Urinary bladder (tissue), 4 donors: ENCODE data around the gene ZNF827. TPM values are rescaled to one million over a fixed set of nuclear protein-coding genes. Genes with fewer than 3 reads are reported as not detected.

Experiments used
- DNase-seq: peaks from one replicate; pipeline ENCODE4 v3.0.0-alpha.2; 2015; ENCODE audit errors: extremely low spot score
- H3K27ac ChIP-seq: one replicate; pipeline ENCODE4 v1.5.1; 2013; ENCODE audit warnings: low read depth, mild to moderate bottlenecking, moderate library complexity
- H3K36me3 ChIP-seq: one replicate; pipeline ENCODE4 v1.6.1; 2013; ENCODE audit warnings: mild to moderate bottlenecking, moderate library complexity; ENCODE audit not compliant: insufficient read depth
- H3K4me1 ChIP-seq: one replicate; pipeline ENCODE4 v1.6.1; 2013; ENCODE audit warnings: mild to moderate bottlenecking, moderate library complexity; ENCODE audit not compliant: insufficient read depth
- H3K4me3 ChIP-seq: one replicate; pipeline ENCODE4 v1.5.1; 2013; ENCODE audit warnings: low read depth, low read length
- WGBS: extraction: QIAGEN DNeasy Blood & Tissue Kit; methylation state at CpG from one replicate; pipeline ENCODE4 v1.1.7; 2013; 5-methylcytosine and 5-hydroxymethylcytosine counted together
- polyA plus RNA-seq: library from polyadenylated mRNA; stranded (reverse); fragments of 200-250 nt; gene quantifications from one replicate; pipeline ENCODE4 v1.2.3, GENCODE V29; 2013
- total RNA-seq: library from RNA; depleted of rRNA; stranded (reverse); fragments of >200 nt; gene quantifications from one replicate; pipeline ENCODE4 v1.2.3, GENCODE V29; 2014
- donor health status: healthy with polysubstance abuse.
- donor health status: healthy.

ZNF827 gene
- total and polyA plus RNA-seq, 2 donors: 13.0 to 20.2 TPM

DNA sequence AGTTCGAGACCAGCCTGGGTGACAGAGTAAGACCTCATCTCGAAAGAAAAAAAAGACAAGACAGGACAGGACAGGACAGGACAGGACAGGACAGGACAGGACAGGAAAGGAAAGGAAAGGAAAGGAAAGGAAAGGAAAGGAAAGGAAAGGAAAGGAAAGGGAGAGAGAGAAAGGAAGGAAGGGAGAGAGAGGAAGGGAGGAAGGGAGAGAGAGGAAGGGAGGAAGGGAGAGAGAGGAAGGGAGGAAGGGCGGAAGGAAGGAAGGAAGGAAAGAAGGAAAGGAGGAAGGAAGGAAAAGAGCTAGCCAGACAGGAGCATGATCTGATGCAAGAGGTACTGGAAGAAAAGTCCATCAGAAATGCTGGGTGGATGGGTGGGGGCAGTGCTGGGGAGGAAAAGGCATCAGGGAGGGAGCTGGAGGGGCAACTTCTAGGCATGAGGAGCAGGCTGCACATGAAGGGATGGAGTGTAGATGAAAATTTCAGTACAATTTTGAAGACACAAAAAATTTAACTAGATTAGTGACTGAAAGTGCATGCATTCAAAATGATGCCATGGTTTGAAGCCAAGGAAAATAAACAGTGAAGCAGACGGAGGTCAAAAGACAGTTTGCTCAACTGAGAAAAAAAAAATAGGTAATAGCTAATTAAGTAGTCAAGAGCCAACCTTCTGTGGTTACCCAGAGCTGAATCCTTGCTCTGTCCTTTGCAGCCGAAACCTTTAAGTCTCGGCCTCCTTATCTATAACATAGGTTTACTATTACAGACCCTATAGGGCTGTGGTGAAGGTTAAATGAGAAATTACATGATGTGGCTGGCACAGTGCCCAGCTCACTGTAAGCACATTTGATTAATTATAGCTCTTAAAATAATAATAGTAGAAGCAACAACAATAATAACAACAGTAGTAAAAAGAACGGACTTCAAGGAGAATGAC is 59.9 kb downstream of the ZNF827 start:
- DNase-seq: no peak
- Histone ChIP-seq H3K4me3 (no peak overlapping the region), H3K4me1 (no peaks in the 10 kb centered on the region), H3K36me3 (no peaks in the 10 kb centered on the region), H3K27ac (no peak overlapping the region)
- 74% methylated on average over 7 of the region's 7 CpGs for WGBS

DNA sequence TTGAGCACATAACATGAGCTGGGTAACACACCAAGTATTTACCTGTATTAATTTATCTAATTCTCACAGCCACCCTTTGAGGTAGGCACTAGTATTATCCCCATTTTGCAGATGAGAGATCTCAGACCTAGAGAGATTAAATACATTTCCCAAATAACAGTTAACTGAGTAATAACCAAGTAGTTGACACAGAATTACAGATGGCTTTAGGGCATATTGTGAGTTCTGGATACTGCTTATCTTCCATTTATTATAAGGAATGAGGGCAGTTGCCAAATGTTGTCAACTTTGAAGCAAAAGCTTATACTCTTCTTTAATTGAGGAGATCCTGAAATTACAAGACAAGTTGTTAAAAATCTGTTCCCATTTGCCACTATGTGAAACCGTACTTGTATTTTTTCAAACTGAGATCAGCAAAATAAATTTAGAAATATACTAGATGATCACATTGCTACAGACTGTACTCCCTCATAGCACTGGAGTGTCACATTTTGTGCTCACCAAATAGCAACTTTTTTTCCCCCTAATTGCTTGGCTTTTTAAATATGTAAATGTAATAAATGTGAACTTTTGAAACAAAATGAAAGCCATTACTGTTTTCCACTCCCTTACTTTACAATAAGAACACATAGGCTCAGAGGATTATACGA is 62.0 kb downstream of the ZNF827 start:
- WGBS: 84% methylated on average over 2 of the region's 2 CpGs
- H3K4me1 ChIP-seq: no peaks in the 10 kb centered on the region
- no peaks in the 10 kb centered on the region for H3K36me3 ChIP-seq
- no peak for DNase-seq
- no peak overlapping the region for H3K4me3 ChIP-seq
- no peak overlapping the region for H3K27ac ChIP-seq

DNA sequence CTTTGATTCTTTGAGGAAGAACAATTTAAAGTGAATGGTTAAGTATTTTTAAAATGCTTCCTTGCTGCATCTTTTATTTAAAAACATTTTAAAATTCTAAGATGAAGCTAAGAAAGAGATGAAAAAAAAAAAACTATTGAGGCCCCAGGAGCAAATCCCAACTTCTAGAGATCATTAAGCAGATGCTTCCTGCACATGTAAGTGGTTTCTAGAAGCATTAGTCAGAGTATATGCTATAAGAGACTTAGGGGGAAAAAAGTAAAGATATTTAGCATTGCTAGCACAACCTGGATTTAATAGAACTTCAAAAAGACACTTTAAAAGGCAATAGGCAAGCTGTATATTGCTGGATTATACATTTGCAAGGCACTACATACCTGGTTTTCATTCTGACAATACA is 64.7 kb downstream of the ZNF827 start:
- Histone ChIP-seq H3K36me3 (no peaks in the 10 kb centered on the region), H3K27ac (no peak overlapping the region), H3K4me3 (no peak overlapping the region), H3K4me1 (no peaks in the 10 kb centered on the region)
- DNase-seq: no peak

DNA sequence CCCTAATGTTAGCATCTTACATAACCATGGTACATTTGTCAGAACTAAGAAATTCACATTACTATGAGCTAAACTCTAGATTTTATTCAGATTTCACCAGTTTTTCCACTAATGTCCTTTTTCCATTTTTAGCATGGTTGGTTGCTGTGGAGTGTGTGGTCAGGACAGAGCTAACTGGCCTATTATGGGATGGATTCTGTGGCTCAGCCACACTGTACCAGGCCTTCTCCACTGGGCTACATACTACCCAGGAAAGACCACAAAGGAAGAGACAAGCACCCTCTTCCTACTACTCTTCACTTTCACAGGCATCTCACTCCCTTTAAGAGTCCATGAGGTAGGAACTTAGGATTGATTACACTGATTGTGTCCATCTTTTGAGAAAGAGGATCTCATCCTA is 67.4 kb downstream of the ZNF827 start:
- Histone ChIP-seq H3K27ac (no peak overlapping the region), H3K36me3 (no peaks in the 10 kb centered on the region), H3K4me1 (no peaks in the 10 kb centered on the region), H3K4me3 (no peak overlapping the region)
- DNase-seq: no peak

DNA sequence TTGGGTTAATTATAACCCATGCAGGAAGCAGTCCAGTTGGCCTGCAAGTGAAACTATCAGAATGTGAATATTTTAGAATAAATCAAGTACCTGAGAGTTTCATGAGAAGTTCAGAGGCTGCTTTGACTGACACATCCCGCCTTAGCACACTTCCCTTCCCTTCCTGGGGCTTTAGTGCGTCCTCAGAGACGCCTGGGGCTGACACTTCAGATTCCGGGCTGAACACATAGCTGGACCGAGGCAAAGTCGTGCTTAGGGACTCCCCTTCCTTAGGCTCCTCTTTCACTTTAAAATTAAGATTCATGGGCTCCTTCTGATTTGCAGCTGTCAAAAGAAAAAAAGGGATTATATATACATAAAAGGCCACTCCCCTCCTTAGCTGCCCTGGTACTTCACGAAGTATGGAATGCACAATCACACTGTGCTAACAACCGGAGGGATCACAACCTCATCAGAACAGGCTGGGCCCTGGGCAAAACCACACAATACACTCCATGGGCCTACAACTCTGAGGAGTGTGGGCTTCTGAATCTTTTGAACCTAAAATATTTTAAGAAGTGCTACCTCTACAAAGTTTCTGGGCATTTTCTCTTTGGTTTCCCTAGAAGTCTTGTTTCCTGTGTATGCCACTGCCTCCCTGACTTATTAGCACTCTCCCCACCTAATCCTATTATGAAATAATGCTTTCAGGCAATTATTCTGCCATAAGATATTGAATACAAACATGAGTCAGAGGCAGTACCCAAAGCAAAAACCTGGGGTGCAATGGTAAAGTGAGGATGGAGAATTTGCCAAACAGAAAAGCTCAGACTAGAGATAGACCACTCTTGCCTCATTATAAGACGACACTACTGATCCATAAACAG is 68.2 kb downstream of the ZNF827 start:
- WGBS: 82% methylated on average over 9 of the region's 9 CpGs
- no peak overlapping the region for H3K27ac ChIP-seq
- no peaks in the 10 kb centered on the region for H3K36me3 ChIP-seq
- H3K4me1 ChIP-seq: no peaks in the 10 kb centered on the region
- H3K4me3 ChIP-seq: no peak overlapping the region
- DNase-seq: no peak

DNA sequence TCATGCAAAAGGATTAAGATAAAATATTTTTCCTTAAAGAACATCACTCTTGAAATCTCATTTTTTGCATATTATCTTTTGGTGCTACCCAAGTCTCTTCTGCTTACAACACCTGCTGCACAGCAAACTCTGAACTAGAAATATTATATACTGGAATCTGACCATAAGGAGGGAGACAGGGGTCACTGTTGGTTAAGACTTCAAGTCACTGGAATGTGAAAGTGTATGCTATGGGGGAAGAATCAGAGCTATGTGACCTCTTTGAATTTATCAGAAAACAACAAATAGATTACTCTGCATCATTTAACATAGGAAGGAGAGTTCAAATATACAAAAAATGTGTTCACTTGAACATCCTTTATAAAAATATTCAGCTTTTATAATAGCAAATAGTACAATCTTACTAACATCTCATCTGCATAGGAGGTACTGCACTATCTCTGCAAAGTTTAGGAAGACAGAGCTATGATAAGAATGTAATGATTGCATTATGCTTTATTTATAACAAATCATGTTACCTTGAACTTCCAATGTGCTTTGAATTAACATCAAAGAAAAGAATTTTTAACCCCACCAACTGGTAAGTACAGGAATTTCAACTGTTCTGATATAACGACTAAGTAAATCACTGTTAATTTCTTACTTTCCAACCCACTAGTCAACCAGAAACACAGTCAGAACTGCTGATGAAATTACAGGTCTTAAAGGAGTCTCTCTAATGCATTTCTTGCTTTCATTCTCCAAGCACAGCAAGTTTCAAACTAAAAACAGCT is 69.8 kb downstream of the ZNF827 start:
- WGBS: 28% methylated on average over 1 of the region's 1 CpG
- Histone ChIP-seq H3K4me1 (no peaks in the 10 kb centered on the region), H3K27ac (no peak overlapping the region), H3K4me3 (no peak overlapping the region), H3K36me3 (no peaks in the 10 kb centered on the region)
- no peak for DNase-seq

DNA sequence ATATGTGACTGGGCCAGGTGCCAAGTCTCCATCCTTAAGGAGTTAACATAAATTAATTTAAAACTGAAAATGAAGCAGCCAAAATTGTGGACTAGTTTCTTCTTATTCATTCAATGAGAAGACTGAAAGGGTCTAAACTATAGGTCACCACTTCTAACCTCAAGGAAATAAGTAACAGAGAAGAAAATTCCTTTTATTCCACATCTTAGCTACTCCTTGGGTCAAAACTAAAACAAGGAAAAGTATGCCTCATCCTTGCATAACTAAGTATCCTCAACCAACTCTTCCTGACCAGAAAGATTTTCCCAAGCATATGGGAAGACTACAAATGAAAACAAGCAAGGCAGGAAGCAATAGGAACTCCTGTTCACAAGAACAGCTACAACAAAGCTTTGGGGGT is 71.2 kb downstream of the ZNF827 start:
- Histone ChIP-seq H3K36me3 (no peaks in the 10 kb centered on the region), H3K4me3 (no peak overlapping the region), H3K27ac (no peak overlapping the region), H3K4me1 (no peaks in the 10 kb centered on the region)
- DNase-seq: no peak

DNA sequence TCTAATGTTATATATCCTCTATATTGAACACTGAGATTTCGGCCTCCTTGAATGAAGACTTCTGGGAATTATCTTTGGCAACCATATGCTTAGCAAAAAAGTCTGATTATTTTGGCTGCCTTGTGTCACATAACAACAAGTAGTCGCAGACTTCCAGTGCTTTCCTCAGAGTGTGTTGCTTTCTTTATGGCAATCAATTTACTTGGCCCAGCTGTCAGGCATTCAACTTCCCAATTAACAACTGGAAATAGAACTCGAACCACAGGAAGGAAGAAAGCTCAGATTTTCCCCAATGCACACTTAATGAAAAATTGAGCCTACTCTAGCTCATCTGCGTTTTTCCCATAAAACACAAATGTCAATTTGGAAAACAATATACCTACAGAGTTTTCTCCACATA is 71.6 kb downstream of the ZNF827 start:
- no peak overlapping the region for H3K4me3 ChIP-seq
- no peak for DNase-seq
- 76% methylated on average over 4 of the region's 4 CpGs for whole genome bisulfite sequencing
- no peak overlapping the region for H3K27ac ChIP-seq
- H3K36me3 ChIP-seq: no peaks in the 10 kb centered on the region
- H3K4me1 ChIP-seq: no peaks in the 10 kb centered on the region

DNA sequence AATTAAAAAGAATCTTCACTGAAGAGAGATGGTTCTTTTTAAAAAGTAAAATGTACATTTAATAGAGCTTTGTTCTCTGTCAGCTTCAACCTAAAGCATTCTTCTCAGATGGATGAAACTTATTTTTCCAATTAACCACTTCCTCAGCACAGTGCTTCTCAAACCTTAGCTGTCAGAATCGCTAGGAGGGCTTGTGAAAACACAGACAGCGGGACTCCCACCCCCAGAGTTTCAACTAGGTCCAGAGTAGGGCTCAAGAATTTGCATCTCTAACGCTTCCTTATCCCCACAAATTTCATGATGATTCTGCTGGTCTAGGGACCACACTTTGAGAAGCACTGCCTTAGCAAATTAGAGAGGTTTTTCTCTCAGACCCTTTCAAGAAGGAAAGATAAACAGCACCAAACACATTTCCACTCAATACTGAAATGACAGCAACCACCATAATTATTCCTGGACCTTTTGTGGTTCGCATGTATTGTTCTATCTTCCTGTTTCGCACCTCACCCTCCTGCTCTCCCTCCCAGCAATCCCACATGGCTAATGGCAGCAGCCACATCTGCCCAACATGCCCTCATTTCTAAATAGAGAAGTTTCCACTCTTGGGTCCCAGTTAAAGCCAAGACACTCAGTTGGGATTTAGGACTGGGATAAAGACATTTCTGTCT is 73.2 kb downstream of the ZNF827 start:
- Histone ChIP-seq H3K4me1 (no peaks in the 10 kb centered on the region), H3K27ac (no peak overlapping the region), H3K4me3 (no peak overlapping the region), H3K36me3 (peaks cover 4% of the 10 kb centered on the region)
- DNase-seq: no peak
- WGBS: 87% methylated on average over 5 of the region's 5 CpGs

DNA sequence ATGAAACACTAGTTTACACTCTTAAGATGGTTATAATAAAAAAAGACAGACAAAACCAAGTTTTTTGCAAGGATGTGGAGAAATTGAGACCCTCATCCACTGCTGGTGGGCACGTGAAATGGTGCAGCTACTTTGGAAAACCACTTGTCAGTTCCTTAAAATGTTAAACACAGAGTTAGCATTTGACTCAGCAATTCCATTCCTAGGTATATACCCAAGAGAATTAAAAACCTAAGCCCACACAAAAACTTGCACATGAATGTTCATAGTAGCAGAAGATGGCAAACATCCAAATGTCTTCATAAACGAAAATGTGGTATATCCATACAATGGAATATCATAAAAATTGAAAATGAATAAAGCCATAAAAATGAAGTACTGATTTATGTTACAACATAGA is 75.4 kb downstream of the ZNF827 start:
- no peaks in the 10 kb centered on the region for H3K4me1 ChIP-seq

DNA sequence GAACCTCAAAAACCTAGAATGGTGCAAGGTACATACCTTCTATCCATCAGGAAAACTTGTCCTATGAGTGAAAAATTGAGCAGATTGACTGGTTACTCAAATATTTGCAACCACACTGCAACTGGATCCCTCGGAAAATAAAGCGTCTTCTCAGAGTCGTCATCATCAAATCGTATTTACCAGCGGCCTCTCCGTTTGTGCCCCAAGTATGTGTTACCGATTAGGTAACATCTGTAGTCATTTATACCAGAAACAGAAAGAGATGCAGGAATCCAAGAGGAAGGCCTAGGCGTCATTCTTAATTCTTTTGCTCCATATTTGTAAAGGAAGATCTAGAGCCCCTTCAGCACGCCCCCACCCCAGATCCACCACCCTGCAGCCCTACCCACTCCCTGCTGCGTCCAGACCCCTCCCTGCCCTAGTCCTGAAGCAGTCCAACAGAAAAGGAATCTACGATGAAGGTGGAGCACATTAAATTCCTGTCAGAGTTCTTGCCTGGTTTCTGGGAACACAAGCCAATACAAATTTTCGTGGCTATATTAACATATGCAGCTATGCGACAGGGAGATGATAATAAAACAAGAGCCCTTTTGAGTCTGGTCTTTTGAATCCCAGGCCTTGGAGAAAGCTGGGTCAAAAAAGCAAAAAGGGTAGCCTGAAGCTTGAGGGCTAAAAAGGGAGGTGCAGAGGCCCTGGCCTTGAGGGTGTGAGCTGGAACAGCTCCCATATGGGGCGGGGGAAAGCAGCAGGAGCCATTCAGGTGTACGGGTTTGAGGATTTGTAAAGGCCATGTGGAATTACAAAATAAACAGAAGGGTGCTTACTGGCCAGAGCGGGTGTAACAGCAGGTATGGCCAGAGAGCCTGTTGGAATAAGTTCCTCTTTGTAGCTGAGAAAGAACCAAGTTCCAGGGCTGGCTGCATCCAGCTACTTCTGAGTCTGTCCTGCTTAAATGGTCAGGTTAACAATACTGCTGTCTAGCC is 77.0 kb downstream of the ZNF827 start:
- Histone ChIP-seq H3K27ac (no peak overlapping the region), H3K36me3 (peaks cover 4% of the 10 kb centered on the region), H3K4me1 (no peaks in the 10 kb centered on the region), H3K4me3 (no peak overlapping the region)
- WGBS: 84% methylated on average over 16 of the region's 16 CpGs
- DNase-seq: no peak

More for the DNA sequence above, 75.4 kb downstream of the ZNF827 start:
- no peak overlapping the region for H3K27ac ChIP-seq
- H3K4me3 ChIP-seq: no peak overlapping the region
- H3K36me3 ChIP-seq: peaks cover 4% of the 10 kb centered on the region
- DNase-seq: no peak
- 91% methylated on average over 2 of the region's 2 CpGs for WGBS

DNA sequence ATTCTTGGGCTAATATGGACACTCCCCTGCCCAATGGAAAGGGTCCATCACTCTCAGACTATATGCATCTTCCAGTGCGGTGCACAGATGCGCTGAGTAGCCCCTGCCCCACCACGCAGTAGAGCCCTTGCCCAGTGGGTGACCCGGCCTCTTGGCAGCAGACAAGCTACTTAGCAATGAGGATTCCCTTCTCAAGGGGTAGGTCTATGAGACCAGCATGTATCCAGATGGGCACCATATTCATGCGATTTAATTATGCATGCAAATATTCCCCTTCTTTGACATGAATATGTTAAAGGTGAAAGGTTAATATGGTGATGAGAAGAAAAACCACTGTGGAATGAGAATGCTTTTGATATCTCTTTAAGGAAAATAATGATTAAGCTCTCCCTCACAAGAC is 77.7 kb downstream of the ZNF827 start:
- Histone ChIP-seq H3K4me3 (no peak overlapping the region), H3K27ac (no peak overlapping the region), H3K4me1 (no peaks in the 10 kb centered on the region), H3K36me3 (peaks cover 4% of the 10 kb centered on the region)
- no peak for DNase-seq
- WGBS: 96% methylated on average over 5 of the region's 5 CpGs
